B cell (primary cell): ENCODE results near the gene TMX4.

Experiments
- EZH2 ChIP-seq: IDR thresholded peaks from 2 replicates; pipeline ENCODE4 v1.6.1; 2012; ENCODE audit warnings: borderline replicate concordance, low read depth, mild to moderate bottlenecking, moderate library complexity, low read length; ENCODE audit not compliant: insufficient read depth, poor library complexity, severe bottlenecking
- TF ChIP-seq, protein P1 (sequence below): fragments of 200-600 bp; IDR thresholded peaks from one replicate; pipeline ENCODE4 v1.8.0; 2022; ENCODE audit warnings: antibody characterized with exemption, mild to moderate bottlenecking

DNA sequence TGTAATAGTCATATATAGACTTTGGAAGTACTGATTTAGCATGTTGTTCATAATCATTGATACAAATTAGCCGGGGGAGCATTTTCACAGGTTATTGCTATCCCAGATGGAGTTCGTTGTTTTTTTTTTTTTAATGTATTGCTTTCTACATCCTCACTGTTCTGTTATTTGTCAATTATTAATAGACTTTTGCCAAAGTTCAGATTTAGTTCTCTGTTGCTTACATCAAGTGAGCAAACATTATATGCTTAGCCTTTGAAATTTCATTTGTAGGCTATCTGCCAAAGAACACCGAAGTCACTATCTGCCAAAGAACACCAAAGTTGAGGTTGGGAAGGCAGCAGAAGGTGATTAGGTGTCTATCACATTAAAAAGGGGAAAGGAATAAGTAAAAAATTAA, 79.2 kb downstream of the TMX4 start, which contains the start of gene HAO1:
- TF ChIP-seq, protein P1, sequence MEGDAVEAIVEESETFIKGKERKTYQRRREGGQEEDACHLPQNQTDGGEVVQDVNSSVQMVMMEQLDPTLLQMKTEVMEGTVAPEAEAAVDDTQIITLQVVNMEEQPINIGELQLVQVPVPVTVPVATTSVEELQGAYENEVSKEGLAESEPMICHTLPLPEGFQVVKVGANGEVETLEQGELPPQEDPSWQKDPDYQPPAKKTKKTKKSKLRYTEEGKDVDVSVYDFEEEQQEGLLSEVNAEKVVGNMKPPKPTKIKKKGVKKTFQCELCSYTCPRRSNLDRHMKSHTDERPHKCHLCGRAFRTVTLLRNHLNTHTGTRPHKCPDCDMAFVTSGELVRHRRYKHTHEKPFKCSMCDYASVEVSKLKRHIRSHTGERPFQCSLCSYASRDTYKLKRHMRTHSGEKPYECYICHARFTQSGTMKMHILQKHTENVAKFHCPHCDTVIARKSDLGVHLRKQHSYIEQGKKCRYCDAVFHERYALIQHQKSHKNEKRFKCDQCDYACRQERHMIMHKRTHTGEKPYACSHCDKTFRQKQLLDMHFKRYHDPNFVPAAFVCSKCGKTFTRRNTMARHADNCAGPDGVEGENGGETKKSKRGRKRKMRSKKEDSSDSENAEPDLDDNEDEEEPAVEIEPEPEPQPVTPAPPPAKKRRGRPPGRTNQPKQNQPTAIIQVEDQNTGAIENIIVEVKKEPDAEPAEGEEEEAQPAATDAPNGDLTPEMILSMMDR, result no peak
- TF ChIP-seq EZH2, result no peak
